ENCODE measurements around the gene EFNA3. TPM values are rescaled to one million over a fixed set of nuclear protein-coding genes. Genes with fewer than 3 reads are reported as not detected.

Gene EFNA3
- total RNA-seq, 1 experiment from 2014 or later: 2.1 TPM

GRCh38 chr1:155066777-155067176 lies 11.9 kb upstream of the EFNA3 start:
- DNase-seq (ENCODE audit: low read depth): no peak

GRCh38 chr1:155068599-155068998 lies 10.0 kb upstream of the EFNA3 start:
- DNase-seq (ENCODE audit: low read depth): no peak

GRCh38 chr1:155069551-155070157 lies 9.0 kb upstream of the EFNA3 start:
- DNase-seq (ENCODE audit: low read depth): no peak

GRCh38 chr1:155070158-155070621 lies 8.4 kb upstream of the EFNA3 start:
- DNase-seq (ENCODE audit: low read depth): no peak

GRCh38 chr1:155070721-155071569 lies 7.7 kb upstream of the EFNA3 start:
- no peak for DNase-seq (ENCODE audit: low read depth)

GRCh38 chr1:155071701-155072100 lies 6.9 kb upstream of the EFNA3 start:
- DNase-seq (ENCODE audit: low read depth): no peak

- DNase-seq (ENCODE audit: low read depth): no peak
Observed at GRCh38 chr1:155072531-155073289, 5.9 kb upstream of the EFNA3 start.

- DNase-seq (ENCODE audit: low read depth): no peak
Observed at GRCh38 chr1:155073377-155074242, 5.0 kb upstream of the EFNA3 start.

GRCh38 chr1:155075535-155075934 lies 3.1 kb upstream of the EFNA3 start:
- no peak for DNase-seq (ENCODE audit: low read depth)

- no peak for DNase-seq (ENCODE audit: low read depth)
Observed at GRCh38 chr1:155076371-155076770, 2.3 kb upstream of the EFNA3 start.

- no peak for DNase-seq (ENCODE audit: low read depth)
Observed at GRCh38 chr1:155077346-155077745, 1.3 kb upstream of the EFNA3 start.

GRCh38 chr1:155077758-155078445 lies 735 bp upstream of the EFNA3 start:
- peak; percentile 34 for DNase-seq (ENCODE audit: low read depth)

GRCh38 chr1:155079210-155079486 lies 511 bp downstream of the EFNA3 start:
- DNase-seq (ENCODE audit: low read depth): no peak

GRCh38 chr1:155079487-155080311 lies 1.1 kb downstream of the EFNA3 start:
- DNase-seq (ENCODE audit: low read depth): no peak

- no peak for DNase-seq (ENCODE audit: low read depth)
Observed at GRCh38 chr1:155080312-155081228, 1.9 kb downstream of the EFNA3 start.

GRCh38 chr1:155081472-155082300 lies 3.0 kb downstream of the EFNA3 start:
- DNase-seq (ENCODE audit: low read depth): no peak

- DNase-seq (ENCODE audit: low read depth): no peak
Observed at GRCh38 chr1:155082301-155083051, 3.8 kb downstream of the EFNA3 start.

Data from LHCN-M2 (cell line).